HTERT RPE-1 (cell line): ENCODE data around the gene RHOBTB1.

ENCODE experiments used
- in situ Hi-C: fragments of 300-500 bp; cut with MboI; formaldehyde crosslinking; loops from 4 replicates; pipeline ENCODE4 v1.14.3; 2020; ENCODE audit warnings: low sequenced_read_pairs

The RHOBTB1 gene

GRCh38 chr10:60943316-60944057 lies 498 bp downstream of the RHOBTB1 start:
- in situ Hi-C loops, result no loop called here

DNA sequence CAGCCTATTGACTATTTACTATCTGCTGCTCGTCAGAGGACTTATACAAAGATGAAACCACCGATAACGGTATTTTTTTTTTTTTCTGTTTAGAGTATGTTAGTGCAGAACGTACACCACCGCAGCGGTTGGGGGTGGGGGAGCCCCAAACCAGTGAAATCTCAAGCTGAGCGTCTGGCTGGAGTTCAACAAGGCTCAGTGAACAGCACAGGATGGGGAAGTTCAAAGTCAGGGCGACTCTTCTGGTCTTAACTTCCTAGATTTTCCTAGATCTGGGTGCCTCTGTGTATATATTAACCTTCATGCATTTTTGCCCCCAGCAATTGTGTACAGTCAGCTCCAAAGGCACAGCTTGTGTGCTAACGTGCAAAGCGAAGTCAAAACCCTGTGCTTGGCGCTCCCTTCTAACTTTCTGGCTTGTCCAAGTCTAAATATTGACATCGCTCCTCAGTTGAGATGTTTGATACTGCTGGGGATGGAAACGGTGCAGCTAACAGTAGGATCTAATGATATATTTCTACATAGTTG lies 1.1 kb downstream of the RHOBTB1 start:
- in situ Hi-C loops, result no loop called here

- in situ Hi-C loops, result no loop called here
These were observed 1.7 kb downstream of the RHOBTB1 start for GRCh38 chr10:60942134-60942787.

DNA sequence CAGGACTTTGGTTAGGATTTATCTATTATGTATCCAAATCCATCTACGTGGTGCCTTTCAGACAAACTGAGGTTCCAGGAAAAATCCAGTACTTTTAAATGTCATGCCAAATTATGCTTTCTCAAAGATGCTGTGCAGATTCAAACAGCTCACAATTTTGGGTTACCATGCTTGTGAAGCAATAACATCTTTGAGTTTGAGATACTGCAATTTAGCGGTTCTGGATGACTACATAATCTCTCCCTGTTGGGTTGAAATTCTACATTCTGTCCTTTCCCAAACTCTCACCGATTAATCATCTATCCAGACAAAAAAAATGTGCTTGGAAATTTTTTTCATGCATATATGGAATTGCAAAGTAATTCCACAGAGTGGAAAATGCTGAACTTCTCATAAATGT lies 3.5 kb downstream of the RHOBTB1 start:
- in situ Hi-C loops, result no loop called here

DNA sequence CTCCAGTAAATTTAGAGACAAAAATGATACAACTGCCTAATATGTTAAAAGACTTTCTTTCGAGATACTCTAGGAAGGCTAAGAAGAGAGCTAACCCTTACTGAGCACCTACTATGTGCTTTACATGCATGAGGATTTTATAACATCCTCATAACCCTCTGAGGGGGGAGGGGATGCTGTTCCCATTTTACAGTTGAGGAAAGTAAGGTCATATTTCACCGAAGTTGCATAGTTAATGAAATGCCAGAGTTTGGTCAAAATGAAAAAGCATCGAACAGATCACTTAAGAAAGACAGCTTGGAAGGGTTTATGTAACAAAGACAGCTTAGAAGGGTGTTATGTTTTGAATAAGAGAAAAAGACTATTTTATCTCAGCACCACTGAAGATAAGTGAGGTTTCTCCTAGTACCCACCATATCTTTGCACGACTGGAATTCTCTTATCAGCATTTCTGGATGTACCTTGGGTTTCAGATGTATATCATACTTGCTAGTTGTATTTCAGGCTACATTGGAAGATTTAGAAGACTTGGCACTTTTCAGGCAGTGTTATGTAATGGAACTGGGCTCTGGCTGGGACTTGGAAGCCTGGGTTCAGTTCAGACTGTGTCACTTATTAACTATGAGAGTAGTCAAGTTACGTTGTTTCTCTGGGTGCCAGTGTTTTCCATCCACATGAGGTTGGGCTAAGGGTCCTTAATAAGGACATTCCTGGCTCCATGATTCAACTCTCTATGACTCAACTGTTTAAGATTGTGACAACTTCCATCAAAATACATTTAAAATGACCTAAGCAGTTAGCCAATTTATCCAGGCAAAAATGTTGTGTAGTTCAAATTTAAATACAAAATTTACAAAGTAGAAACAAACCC lies 6.0 kb downstream of the RHOBTB1 start:
- in situ Hi-C loops, result no loop called here

DNA sequence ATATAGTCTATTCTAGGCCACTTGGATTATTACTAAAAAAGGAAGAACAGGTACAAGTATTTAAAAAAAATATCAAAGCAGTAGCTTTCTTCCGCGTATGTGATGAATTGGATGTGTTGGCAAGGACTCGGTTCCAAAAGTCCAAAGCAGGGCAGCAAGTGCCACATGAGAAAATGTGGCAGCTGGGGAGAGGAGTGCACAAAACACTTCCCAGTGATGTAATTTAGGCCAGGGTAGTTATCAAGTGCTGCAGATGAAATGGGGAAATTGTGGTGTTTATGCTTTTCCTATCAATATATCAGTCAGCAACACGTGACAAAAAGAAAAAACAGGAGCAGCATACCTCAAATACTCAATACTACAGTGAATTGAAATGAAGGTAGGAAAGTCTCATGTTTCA lies 7.0 kb downstream of the RHOBTB1 start:
- in situ Hi-C loops, result no loop called here

DNA sequence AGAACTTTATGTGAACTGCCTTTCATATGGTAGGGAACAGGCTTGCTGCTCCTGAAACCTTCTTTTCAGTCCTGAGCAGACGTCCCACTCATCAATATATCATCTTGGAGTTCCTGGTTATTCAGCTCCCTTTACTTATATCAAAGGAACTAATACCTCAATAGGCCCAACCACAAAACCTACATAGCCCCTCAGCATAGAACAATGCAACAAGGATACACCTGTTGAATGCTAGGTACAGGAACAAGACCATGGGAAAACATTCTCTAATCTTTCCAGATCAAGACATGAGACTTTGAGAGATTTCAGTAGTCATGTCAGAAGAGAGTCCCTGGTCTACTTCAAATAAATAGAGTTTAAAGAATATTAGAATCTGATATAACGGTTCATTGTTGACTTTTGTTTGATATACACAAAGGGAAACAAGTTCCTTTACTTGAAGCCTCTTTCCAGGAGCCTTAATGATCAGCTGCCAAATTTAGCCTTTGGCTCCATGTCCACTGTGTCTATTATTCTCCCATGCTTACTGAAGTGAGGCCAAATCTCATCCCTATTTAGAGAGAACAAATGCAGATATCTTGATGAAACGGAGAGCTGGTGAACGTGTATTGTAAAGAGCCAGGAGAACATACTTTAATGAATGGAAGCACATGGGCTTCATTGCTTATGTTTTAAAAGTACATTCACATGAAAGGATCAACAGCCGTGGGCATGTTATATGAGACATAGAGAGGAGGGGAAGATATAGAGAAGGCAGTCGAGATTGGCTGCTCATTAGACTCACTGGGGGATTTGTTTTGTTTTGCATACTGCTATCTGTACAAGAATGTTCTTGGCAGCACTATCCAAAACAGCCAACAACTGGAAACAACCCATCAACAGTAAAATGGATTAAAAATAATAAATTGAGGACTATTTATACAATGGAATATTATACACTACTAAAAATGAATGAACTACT lies 9.5 kb downstream of the RHOBTB1 start:
- in situ Hi-C loops, result no loop called here

DNA sequence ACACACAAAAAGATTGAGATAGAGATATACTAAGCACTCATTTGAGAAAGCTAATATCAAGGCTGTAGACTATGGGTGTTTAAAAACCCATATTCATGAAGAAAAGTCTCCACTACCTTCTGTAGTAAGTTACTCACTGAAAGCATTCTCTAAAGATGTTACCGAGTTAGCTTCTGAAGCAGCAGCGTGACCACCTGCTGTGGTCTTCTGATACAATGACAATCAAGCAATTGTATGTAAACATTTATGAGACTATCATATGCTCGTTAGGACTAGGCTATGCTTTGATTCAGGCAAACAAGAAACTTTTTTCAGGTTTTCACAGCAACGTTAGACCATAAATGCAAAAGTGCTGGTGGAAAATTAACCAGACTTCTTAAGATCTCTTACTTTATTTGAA lies 11.2 kb downstream of the RHOBTB1 start:
- in situ Hi-C loops, result no loop called here

DNA sequence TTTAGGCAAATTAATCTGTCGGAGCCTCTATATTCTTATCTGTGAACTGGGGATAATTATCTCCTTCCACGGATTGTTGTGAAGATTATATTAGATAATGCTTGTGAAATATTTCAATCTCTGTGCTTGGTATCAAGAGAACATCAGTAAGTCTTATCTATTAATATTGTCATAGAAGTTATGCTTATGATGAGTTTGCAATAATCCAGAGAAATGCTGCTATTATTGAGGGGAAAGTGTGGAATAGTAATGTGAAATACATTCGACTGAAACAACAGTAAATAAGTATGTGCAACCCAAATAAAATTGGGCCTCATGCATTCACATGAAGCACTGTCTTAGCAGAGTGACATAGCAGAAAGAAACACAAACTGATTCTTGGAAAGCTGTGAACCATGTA lies 13.7 kb downstream of the RHOBTB1 start:
- in situ Hi-C loops, result no loop called here

DNA sequence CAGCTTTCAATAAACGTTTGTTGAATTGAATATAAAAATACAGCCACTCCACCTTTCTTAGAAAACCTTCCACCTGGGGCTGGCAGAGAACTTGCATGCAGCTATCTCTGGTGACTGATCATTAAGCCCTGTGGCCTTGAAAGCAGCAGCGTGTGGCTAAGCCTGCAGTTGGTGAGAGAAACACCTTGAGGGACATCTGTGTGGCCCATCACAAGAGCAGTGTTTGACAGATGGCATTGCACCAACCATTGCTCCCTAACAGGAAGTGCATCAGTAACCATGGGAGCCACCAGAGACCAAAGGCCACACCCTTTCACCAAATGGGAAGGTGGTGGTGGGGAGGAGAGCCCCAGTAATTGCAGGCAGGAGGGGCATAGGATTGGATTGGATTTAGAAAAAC lies 22.4 kb downstream of the RHOBTB1 start:
- in situ Hi-C loops, result no loop called here

GRCh38 chr10:60920479-60920878 lies 23.5 kb downstream of the RHOBTB1 start:
- in situ Hi-C loops, result no loop called here

DNA sequence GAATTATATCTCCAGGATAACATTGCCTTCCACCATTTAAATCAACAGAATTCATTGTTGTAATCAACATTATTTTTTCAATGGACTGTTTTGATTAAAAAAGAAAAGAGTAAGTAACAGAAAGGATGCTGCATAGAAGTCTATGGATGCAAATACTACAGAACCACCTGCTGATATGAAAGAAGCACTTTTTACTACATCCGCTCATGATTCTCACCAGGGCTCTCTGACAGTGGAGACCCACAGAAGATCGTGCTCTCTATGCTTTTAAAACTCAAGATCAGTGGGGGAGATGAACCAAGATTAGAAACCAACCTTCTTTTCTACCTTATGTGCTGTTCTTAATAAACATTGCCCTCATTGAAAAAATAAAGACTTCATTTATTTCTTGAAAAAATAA lies 24.4 kb downstream of the RHOBTB1 start:
- in situ Hi-C loops, result no loop called here

DNA sequence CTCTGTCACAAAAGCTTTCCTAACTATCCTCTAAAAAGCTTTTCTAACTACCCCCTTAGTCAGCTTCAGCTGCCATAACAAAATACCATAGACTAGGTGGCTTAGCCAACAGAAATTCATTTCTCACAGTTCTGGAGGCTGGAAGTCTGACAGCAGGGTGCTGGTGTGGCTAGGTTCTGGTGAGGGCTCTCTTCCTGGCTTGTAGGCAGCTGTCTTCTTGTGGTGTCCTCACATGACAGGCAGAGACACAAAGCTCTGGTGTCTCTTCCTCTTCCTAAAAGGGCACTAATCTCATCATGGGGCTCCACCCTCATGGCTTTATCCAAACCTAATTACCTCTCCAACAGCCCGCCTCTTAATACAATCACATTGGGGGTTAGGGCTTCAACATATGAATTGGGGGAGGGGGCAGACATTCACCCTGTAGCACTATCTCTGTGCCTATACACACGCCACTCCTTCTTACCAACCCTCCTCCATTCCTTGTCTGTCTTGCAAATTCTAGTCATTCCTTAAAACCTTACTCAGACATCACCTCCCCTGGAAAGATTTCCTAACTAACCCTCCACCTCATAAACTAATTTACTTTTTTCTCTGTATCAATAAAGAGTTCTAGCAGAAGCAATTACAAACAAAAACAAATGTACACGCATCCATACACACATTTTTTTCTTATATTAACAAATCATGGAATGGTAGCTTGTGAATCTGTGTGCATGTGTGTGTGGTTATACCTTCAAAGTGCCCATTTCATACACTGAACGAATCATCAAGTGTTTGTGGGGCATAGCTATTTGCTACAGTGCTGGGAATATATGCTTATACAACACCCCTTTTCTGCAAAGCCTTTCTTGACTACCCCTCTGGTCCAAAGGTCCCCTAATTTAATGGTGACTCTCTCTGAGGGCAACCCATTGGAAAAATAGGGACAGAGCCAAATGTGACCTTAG lies 26.4 kb downstream of the RHOBTB1 start:
- in situ Hi-C loops, result no loop called here

- in situ Hi-C loops, result no loop called here
These were observed 28.0 kb downstream of the RHOBTB1 start for GRCh38 chr10:60916025-60916424.

GRCh38 chr10:60914690-60915141 lies 29.3 kb downstream of the RHOBTB1 start:
- in situ Hi-C loops, result no loop called here

DNA sequence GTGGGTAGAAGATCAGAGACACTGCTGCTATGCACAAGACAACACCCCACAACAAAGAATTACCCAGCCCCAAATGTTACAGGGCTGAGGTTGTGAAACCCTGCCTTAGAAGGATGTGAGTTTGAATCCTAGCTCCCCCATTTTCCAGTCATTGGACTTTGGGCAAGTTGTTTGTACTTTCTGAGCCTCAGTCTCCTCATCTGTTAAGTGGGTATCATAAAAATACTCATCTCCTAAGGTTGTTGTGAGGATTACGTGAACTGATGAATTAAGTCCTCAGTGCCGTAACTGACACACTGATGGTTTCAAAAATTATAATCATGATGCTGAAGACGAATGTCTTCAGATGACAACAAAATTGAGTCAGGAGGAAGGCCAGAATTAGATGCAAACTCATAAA lies 30.3 kb downstream of the RHOBTB1 start:
- in situ Hi-C loops, result no loop called here

- in situ Hi-C loops, result no loop called here
These were observed 30.9 kb downstream of the RHOBTB1 start for GRCh38 chr10:60913071-60913470.

GRCh38 chr10:60911715-60912114 lies 32.3 kb downstream of the RHOBTB1 start:
- in situ Hi-C loops, result no loop called here

GRCh38 chr10:60911216-60911615 lies 32.8 kb downstream of the RHOBTB1 start:
- in situ Hi-C loops, result no loop called here
